ENCODE results near the gene UTS2B. TPM values are rescaled to one million over a fixed set of nuclear protein-coding genes. Genes with fewer than 3 reads are reported as not detected.

UTS2B gene
- total RNA-seq, 1 experiment from 2014 or later, result 1.1 TPM

DNA sequence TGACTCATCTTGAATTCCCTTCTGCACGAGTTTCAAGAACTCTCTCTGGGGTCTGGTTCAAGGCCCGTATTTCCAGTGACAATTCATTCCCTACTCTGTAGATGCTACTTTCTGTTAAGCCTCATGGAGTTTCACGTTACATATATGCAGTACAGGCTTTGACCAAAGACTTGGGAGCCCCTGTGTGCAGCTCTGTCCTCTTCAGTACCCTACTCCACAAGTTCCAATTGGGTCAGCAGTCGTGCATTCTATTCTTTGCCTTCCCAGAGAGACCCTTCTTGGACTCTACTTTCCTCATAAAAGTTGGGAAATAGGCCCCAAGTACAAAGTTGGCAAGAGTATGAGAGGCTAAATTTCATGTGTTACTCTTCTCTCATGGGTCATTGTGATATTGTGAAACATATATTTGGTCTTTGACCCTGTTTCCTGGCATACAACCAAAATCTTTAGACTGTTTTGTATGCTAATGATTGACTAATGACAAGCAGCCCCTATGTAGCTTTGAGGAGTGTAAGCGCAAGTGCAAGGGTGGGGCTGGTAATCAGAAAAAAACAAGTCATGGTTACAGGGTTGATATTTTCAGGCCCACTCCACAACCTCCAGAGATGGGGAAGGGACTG is 16.1 kb downstream of the UTS2B start:
- POLR2A ChIA-PET (ENCODE audit: unreplicated experiment), result no interaction called here
- no TSS peak for BruUV-seq (replicated peaks)

DNA sequence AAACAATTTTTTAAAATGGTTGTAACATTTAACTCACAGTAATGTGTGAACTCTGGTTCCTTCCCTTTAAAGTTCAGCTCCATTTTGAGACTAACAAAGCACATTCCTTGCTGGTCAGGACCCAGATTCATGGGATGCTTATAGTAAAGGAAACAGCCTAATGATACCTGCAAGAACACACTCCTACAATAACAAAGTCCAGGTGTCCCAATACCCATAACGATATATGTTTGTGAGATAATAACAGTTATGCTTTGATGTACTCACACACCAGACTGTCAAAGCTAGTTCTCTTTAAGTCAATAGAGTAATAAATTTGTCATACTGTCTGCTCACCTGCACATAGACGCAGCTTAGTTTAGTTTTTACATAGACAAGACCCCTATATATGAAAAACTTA is 17.0 kb downstream of the UTS2B start:
- no peaks in the 10 kb centered on the region for H3K4me1 ChIP-seq (replicated peaks; ENCODE audit: insufficient read depth)
- no peaks in the 10 kb centered on the region for H3K79me2 ChIP-seq (ENCODE audit: low read depth)
- H3K4me2 ChIP-seq, result no peak overlapping the region
- no peak overlapping the region for H3K27ac ChIP-seq
- intact Hi-C loops (cut with micrococcal nuclease; ENCODE audit: unreplicated experiment), result no loop called here
- H3K9me2 ChIP-seq (ENCODE audit: insufficient read depth), result no peaks in the 10 kb centered on the region
- POLR2A ChIA-PET (ENCODE audit: unreplicated experiment), result interaction anchor here (0.6 kb wide), 1 partner anchor 367 kb away, joined by 3 read pairs; no protein-coding TSS in a partner anchor
- CTCF ChIA-PET, result interaction anchor here (0.7 kb wide), 1 partner anchor 624 kb away, joined by 6 read pairs; no protein-coding TSS in a partner anchor
- BruUV-seq (replicated peaks), result no TSS peak
- no peaks in the 10 kb centered on the region for H3K36me3 ChIP-seq (ENCODE audit: low read depth)
- H3K4me3 ChIP-seq, result no peak overlapping the region
- no peak overlapping the region for H2AFZ ChIP-seq
- no peaks in the 10 kb centered on the region for H3F3A ChIP-seq (ENCODE audit: insufficient read depth, low read depth)
- no peaks in the 10 kb centered on the region for H4K20me1 ChIP-seq (ENCODE audit: insufficient read depth)
- no peaks in the 10 kb centered on the region for H3K27me3 ChIP-seq (ENCODE audit: insufficient read depth, low read depth)
- TF ChIP-seq, protein P1, sequence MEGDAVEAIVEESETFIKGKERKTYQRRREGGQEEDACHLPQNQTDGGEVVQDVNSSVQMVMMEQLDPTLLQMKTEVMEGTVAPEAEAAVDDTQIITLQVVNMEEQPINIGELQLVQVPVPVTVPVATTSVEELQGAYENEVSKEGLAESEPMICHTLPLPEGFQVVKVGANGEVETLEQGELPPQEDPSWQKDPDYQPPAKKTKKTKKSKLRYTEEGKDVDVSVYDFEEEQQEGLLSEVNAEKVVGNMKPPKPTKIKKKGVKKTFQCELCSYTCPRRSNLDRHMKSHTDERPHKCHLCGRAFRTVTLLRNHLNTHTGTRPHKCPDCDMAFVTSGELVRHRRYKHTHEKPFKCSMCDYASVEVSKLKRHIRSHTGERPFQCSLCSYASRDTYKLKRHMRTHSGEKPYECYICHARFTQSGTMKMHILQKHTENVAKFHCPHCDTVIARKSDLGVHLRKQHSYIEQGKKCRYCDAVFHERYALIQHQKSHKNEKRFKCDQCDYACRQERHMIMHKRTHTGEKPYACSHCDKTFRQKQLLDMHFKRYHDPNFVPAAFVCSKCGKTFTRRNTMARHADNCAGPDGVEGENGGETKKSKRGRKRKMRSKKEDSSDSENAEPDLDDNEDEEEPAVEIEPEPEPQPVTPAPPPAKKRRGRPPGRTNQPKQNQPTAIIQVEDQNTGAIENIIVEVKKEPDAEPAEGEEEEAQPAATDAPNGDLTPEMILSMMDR (conservative IDR thresholded peaks at IDR 0.05), result no peak
- peak in 1 of 2 experiments; percentile 25 for DNase-seq
- H3K9me3 ChIP-seq (ENCODE audit: insufficient read depth, low read depth), result no peaks in the 10 kb centered on the region

More for the DNA sequence above, 16.1 kb downstream of the UTS2B start:
- CTCF ChIA-PET, result no interaction called here
- Histone ChIP-seq H3K9me3 (ENCODE audit: insufficient read depth, low read depth) (no peaks in the 10 kb centered on the region), H3K27ac (no peak overlapping the region), H3K4me2 (no peak overlapping the region), H3K27me3 (ENCODE audit: insufficient read depth, low read depth) (no peaks in the 10 kb centered on the region), H3K4me3 (no peak overlapping the region), H4K20me1 (ENCODE audit: insufficient read depth) (no peaks in the 10 kb centered on the region), H2AFZ (no peak overlapping the region), H3K79me2 (ENCODE audit: low read depth) (no peaks in the 10 kb centered on the region), H3F3A (ENCODE audit: insufficient read depth, low read depth) (no peaks in the 10 kb centered on the region), H3K4me1 (replicated peaks; ENCODE audit: insufficient read depth) (no peaks in the 10 kb centered on the region), H3K9me2 (ENCODE audit: insufficient read depth) (no peaks in the 10 kb centered on the region), H3K36me3 (ENCODE audit: low read depth) (no peaks in the 10 kb centered on the region)
- DNase-seq, result peak in 1 of 2 experiments; percentile 20
- intact Hi-C loops (cut with micrococcal nuclease; ENCODE audit: unreplicated experiment), result no loop called here
- TF ChIP-seq, protein P1 (conservative IDR thresholded peaks at IDR 0.05), result no peak
- TF ChIP-seq EZH2 (IDR thresholded peaks at IDR 0.05; ENCODE audit: low read depth), result no peak

DNA sequence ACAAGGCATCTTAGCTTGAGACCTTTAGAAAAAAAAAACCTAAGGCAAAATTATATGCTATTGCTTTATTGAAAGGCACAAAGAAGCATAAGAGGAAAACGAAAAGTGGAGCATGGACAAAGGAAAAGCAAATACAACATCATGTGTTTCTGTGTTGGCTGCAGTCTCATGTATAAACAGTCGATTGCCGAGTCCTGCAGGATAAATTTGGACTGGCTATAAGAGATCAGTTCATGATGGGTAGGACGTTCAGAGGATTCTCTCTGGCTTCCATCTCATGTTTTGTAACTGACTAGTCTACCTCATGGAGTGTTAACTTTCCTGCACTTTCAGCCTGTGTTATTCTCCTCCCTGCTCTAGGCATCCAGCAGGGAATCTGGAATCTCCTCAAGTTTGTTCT is 23.0 kb downstream of the UTS2B start:
- H3K79me2 ChIP-seq (ENCODE audit: low read depth), result no peaks in the 10 kb centered on the region
- no peaks in the 10 kb centered on the region for H3F3A ChIP-seq (ENCODE audit: insufficient read depth, low read depth)
- H3K4me3 ChIP-seq, result no peak overlapping the region
- H2AFZ ChIP-seq, result no peak overlapping the region
- TF ChIP-seq, protein P1 (conservative IDR thresholded peaks at IDR 0.05), result no peak
- no peak for TF ChIP-seq EZH2 (IDR thresholded peaks at IDR 0.05; ENCODE audit: low read depth)
- intact Hi-C loops (cut with micrococcal nuclease; ENCODE audit: unreplicated experiment), result no loop called here
- peak in 1 of 2 experiments; percentile 25 for DNase-seq
- H3K27me3 ChIP-seq (ENCODE audit: insufficient read depth, low read depth), result no peaks in the 10 kb centered on the region
- ChIA-PET POLR2A (ENCODE audit: unreplicated experiment) (no interaction called here), CTCF (no interaction called here)
- no peaks in the 10 kb centered on the region for H3K4me1 ChIP-seq (replicated peaks; ENCODE audit: insufficient read depth)
- H3K9me2 ChIP-seq (ENCODE audit: insufficient read depth), result no peaks in the 10 kb centered on the region
- H3K4me2 ChIP-seq, result no peak overlapping the region
- H3K36me3 ChIP-seq (ENCODE audit: low read depth), result no peaks in the 10 kb centered on the region
- no peak overlapping the region for H3K27ac ChIP-seq
- no TSS peak for BruUV-seq (replicated peaks)
- H4K20me1 ChIP-seq (ENCODE audit: insufficient read depth), result no peaks in the 10 kb centered on the region
- no peaks in the 10 kb centered on the region for H3K9me3 ChIP-seq (ENCODE audit: insufficient read depth, low read depth)

Measured in PC-9 (cell line).